Osteoblast (primary cell): ENCODE results near the gene PPP1R9B. TPM values are rescaled to one million over a fixed set of nuclear protein-coding genes. Genes with fewer than 3 reads are reported as not detected.
A peak's percentile ranks its signal among the peaks of the same experiment; 100 is the strongest.

Experiments used
- DNase-seq: peaks from one replicate; pipeline ENCODE4 v3.0.0; 2011; ENCODE audit warnings: low spot score, mixed read lengths; ENCODE audit not compliant: insufficient read length; ENCODE audit errors: missing footprints
- H2AFZ ChIP-seq: 2 replicates; pipeline ENCODE4 v1.6.0; 2011; ENCODE audit warnings: mild to moderate bottlenecking, low read length
- H3K27ac ChIP-seq: 2 replicates; pipeline ENCODE4 v1.5.1; 2011; ENCODE audit warnings: mild to moderate bottlenecking, low read depth, low read length, moderate library complexity
- H3K27me3 ChIP-seq: 2 replicates; pipeline ENCODE4 v1.6.0; 2012; ENCODE audit warnings: mild to moderate bottlenecking, control low read depth, inconsistent platforms, low read length, moderate library complexity; ENCODE audit not compliant: insufficient read depth
- H3K36me3 ChIP-seq: 2 replicates; pipeline ENCODE4 v1.5.1; 2011; ENCODE audit warnings: mild to moderate bottlenecking, low read length, control low read depth, moderate library complexity; ENCODE audit not compliant: insufficient read depth
- H3K4me1 ChIP-seq: 2 replicates; pipeline ENCODE4 v1.5.1; 2011; ENCODE audit warnings: mild to moderate bottlenecking, low read length, control low read depth, moderate library complexity; ENCODE audit not compliant: insufficient read depth
- H3K4me2 ChIP-seq: 2 replicates; pipeline ENCODE4 v1.6.0; 2011; ENCODE audit warnings: mild to moderate bottlenecking, low read length; ENCODE audit not compliant: insufficient read depth
- H3K4me3 ChIP-seq: fragments of 200-600 bp; sonication (generic); 3 replicates; pipeline ENCODE4 v1.5.1; 2012; ENCODE audit warnings: mild to moderate bottlenecking, low read length, inconsistent platforms; ENCODE audit not compliant: insufficient read depth
- H3K79me2 ChIP-seq: 2 replicates; pipeline ENCODE4 v1.6.0; 2012; ENCODE audit warnings: mild to moderate bottlenecking, low read length, control low read depth, inconsistent platforms; ENCODE audit not compliant: insufficient read depth
- H3K9me3 ChIP-seq: 2 replicates; pipeline ENCODE4 v1.5.1; 2011; ENCODE audit warnings: low read depth, low read length, control low read depth
- H4K20me1 ChIP-seq: 2 replicates; pipeline ENCODE4 v1.6.0; 2012; ENCODE audit warnings: mild to moderate bottlenecking, low read length, control low read depth; ENCODE audit not compliant: insufficient read depth
- CTCF ChIP-seq: IDR thresholded peaks from 2 replicates; pipeline ENCODE4 v1.5.1; 2011; ENCODE audit warnings: mild to moderate bottlenecking, low read depth, low read length, moderate library complexity; ENCODE audit errors: extremely low read depth
- total RNA-seq: library from RNA; depleted of rRNA; stranded (reverse); fragments of >200 nt; gene quantifications from 2 replicates; pipeline ENCODE4 v1.2.3, GENCODE V29; 2012

Gene PPP1R9B
- total RNA-seq, 1 donor: 48.9 TPM

GRCh38 chr17:50191359-50192143 is 41.1 kb upstream of the PPP1R9B start:
- Histone ChIP-seq H4K20me1 (peaks cover 94% of the 10 kb centered on the region), H3K4me2 (no peak overlapping the region), H3K36me3 (peaks cover 100% of the 10 kb centered on the region), H3K79me2 (peaks cover 61% of the 10 kb centered on the region), H3K4me1 (peaks cover 51% of the 10 kb centered on the region), H3K9me3 (no peaks in the 10 kb centered on the region), H3K27me3 (no peaks in the 10 kb centered on the region), H2AFZ (no peak overlapping the region), H3K27ac (peak overlapping the region; percentile 96), H3K4me3 (no peak overlapping the region)
- DNase-seq: peak; percentile 67
- TF ChIP-seq CTCF: no peak

GRCh38 chr17:50190603-50191358 is 40.3 kb upstream of the PPP1R9B start:
- Histone ChIP-seq H3K79me2 (peaks cover 53% of the 10 kb centered on the region), H3K27me3 (no peaks in the 10 kb centered on the region), H3K27ac (peak overlapping the region; percentile 96), H3K9me3 (no peaks in the 10 kb centered on the region), H3K4me3 (no peak overlapping the region), H3K36me3 (peaks cover 100% of the 10 kb centered on the region), H3K4me2 (no peak overlapping the region), H2AFZ (no peak overlapping the region), H3K4me1 (peaks cover 47% of the 10 kb centered on the region), H4K20me1 (peaks cover 94% of the 10 kb centered on the region)
- TF ChIP-seq CTCF: no peak
- DNase-seq: no peak

GRCh38 chr17:50190293-50190602 is 39.8 kb upstream of the PPP1R9B start:
- Histone ChIP-seq H3K4me1 (peaks cover 41% of the 10 kb centered on the region), H4K20me1 (peaks cover 94% of the 10 kb centered on the region), H3K36me3 (peaks cover 100% of the 10 kb centered on the region), H3K9me3 (no peaks in the 10 kb centered on the region), H3K79me2 (peaks cover 48% of the 10 kb centered on the region), H2AFZ (no peak overlapping the region), H3K4me3 (no peak overlapping the region), H3K27me3 (no peaks in the 10 kb centered on the region), H3K4me2 (no peak overlapping the region), H3K27ac (peak overlapping the region; percentile 96)
- no peak for TF ChIP-seq CTCF
- no peak for DNase-seq
